ENCODE data around the gene ESRRB. TPM values are rescaled to one million over a fixed set of nuclear protein-coding genes. Genes with fewer than 3 reads are reported as not detected.

Gene ESRRB
- total RNA-seq, 1 donor from 2014 or later = not detected

DNA sequence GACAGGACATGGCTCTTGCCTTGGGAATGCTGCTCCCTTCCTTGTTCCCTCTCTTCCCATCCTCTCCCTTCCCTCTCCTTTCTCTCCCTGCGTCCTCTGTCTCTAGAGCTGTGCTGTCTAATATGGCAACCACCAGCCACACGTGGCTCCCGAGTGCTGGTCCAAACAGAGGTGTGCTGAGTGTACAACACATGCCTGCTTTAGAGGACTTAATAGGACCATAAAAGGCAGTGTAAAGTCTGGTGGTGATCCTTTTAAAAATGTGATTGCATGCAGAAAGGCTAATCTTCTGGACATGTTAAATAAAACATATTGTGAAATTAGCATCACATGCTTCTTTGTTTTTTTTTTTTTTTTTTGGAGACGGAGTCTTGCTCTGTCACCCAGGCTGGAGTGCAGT is 87.2 kb downstream of the ESRRB start:
- Histone ChIP-seq H3K27ac (no peak overlapping the region), H3K9me3 (no peaks in the 10 kb centered on the region), H3K36me3 (no peaks in the 10 kb centered on the region), H3K4me3 (no peak overlapping the region), H3K27me3 (ENCODE audit: low read depth) (no peaks in the 10 kb centered on the region), H3K4me1 (no peaks in the 10 kb centered on the region)
- DNase-seq (no peak), ATAC-seq (no peak)
- intact Hi-C loops (cut with DNase I) = no loop called here
- no peak for TF ChIP-seq CTCF (IDR thresholded peaks at IDR 0.05)

DNA sequence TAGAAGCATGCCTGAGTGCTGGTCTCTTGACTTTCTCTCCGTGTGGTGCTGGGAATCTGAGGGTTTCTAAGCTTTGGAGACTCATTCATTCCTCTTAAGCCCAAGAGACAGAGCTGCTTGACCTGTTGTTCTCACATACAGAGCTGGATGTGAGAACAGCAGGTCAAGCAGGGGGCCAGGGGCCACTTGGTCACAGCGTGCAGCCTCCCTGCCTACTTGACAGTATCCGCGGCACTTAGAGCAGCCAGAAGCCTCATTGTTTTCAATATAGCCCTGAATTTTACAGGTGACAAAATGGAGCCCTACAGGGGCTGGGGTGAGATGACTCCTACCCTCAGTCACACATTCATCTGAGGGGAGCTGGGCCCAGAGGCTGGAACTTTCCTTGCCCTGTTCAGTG is 88.9 kb downstream of the ESRRB start:
- H3K4me1 ChIP-seq = no peaks in the 10 kb centered on the region
- no peak for ATAC-seq
- intact Hi-C loops (cut with DNase I) = no loop called here

GRCh38 chr14:76465664-76466063 is 89.7 kb downstream of the ESRRB start:
- intact Hi-C loops (cut with DNase I) = no loop called here

More for the DNA sequence above, 88.9 kb downstream of the ESRRB start:
- H3K36me3 ChIP-seq = no peaks in the 10 kb centered on the region
- H3K27ac ChIP-seq = no peak overlapping the region
- TF ChIP-seq CTCF (IDR thresholded peaks at IDR 0.05) = no peak
- H3K27me3 ChIP-seq (ENCODE audit: low read depth) = no peaks in the 10 kb centered on the region
- no peak for DNase-seq
- no peak overlapping the region for H3K4me3 ChIP-seq
- H3K9me3 ChIP-seq = no peaks in the 10 kb centered on the region

GRCh38 chr14:76467711-76468155 is 91.8 kb downstream of the ESRRB start:
- DNase-seq (no peak), ATAC-seq (no peak)
- H3K27ac ChIP-seq = no peak overlapping the region
- H3K4me3 ChIP-seq = no peak overlapping the region
- intact Hi-C loops (cut with DNase I) = no loop called here
- no peaks in the 10 kb centered on the region for H3K27me3 ChIP-seq (ENCODE audit: low read depth)
- TF ChIP-seq CTCF (IDR thresholded peaks at IDR 0.05) = no peak
- H3K36me3 ChIP-seq = no peaks in the 10 kb centered on the region
- no peaks in the 10 kb centered on the region for H3K4me1 ChIP-seq
- H3K9me3 ChIP-seq = no peaks in the 10 kb centered on the region

More at GRCh38 chr14:76465664-76466063, 89.7 kb downstream of the ESRRB start:
- Histone ChIP-seq H3K4me3 (no peak overlapping the region), H3K4me1 (no peaks in the 10 kb centered on the region), H3K27ac (no peak overlapping the region), H3K27me3 (ENCODE audit: low read depth) (no peaks in the 10 kb centered on the region), H3K9me3 (no peaks in the 10 kb centered on the region), H3K36me3 (no peaks in the 10 kb centered on the region)
- ATAC-seq (no peak), DNase-seq (no peak)
- no peak for TF ChIP-seq CTCF (IDR thresholded peaks at IDR 0.05)

- no peak for DNase-seq
- intact Hi-C loops (cut with DNase I) = no loop called here
- Histone ChIP-seq H3K27ac (no peak overlapping the region), H3K4me1 (peaks cover 4% of the 10 kb centered on the region), H3K36me3 (no peaks in the 10 kb centered on the region), H3K27me3 (ENCODE audit: low read depth) (no peaks in the 10 kb centered on the region), H3K4me3 (no peak overlapping the region), H3K9me3 (no peaks in the 10 kb centered on the region)
- no peak for ATAC-seq
- no peak for TF ChIP-seq CTCF (IDR thresholded peaks at IDR 0.05)
These were observed 96.3 kb downstream of the ESRRB start for GRCh38 chr14:76472199-76472723.
